ENCODE measurements around the gene ELMO1.

ELMO1 gene

GRCh38 chr7:37201003-37201875, 247.4 kb downstream of the ELMO1 start:
- H3K4me3 ChIP-seq (ENCODE audit: low read depth, low read length), result no peak overlapping the region
- H3K9ac ChIP-seq (ENCODE audit: low read depth, low read length), result no peak overlapping the region
- H3K9me3 ChIP-seq (ENCODE audit: control insufficient read depth, insufficient read depth, low read length), result no peaks in the 10 kb centered on the region
- no peak overlapping the region for H3K27ac ChIP-seq (ENCODE audit: low read depth, low read length)
- H3K4me1 ChIP-seq (ENCODE audit: control insufficient read depth, insufficient read depth, low read length), result 0 out of 2 replicates have a peak, but pooled peaks cover 2% of the 10 kb centered on the region
- H3K27me3 ChIP-seq (ENCODE audit: control insufficient read depth, insufficient read depth, low read length), result no peaks in the 10 kb centered on the region
- no peaks in the 10 kb centered on the region for H3K36me3 ChIP-seq (ENCODE audit: control insufficient read depth, insufficient read depth, low read length)

- H3K4me3 ChIP-seq (ENCODE audit: low read depth, low read length), result no peak overlapping the region
- H3K27ac ChIP-seq (ENCODE audit: low read depth, low read length), result no peak overlapping the region
- H3K36me3 ChIP-seq (ENCODE audit: control insufficient read depth, insufficient read depth, low read length), result no peaks in the 10 kb centered on the region
- no peaks in the 10 kb centered on the region for H3K27me3 ChIP-seq (ENCODE audit: control insufficient read depth, insufficient read depth, low read length)
- no peak overlapping the region for H3K9ac ChIP-seq (ENCODE audit: low read depth, low read length)
- no peaks in the 10 kb centered on the region for H3K9me3 ChIP-seq (ENCODE audit: control insufficient read depth, insufficient read depth, low read length)
- H3K4me1 ChIP-seq (ENCODE audit: control insufficient read depth, insufficient read depth, low read length), result 0 out of 2 replicates have a peak, but pooled peaks cover 2% of the 10 kb centered on the region
These were observed 249.7 kb downstream of the ELMO1 start for GRCh38 chr7:37198906-37199485.

DNA sequence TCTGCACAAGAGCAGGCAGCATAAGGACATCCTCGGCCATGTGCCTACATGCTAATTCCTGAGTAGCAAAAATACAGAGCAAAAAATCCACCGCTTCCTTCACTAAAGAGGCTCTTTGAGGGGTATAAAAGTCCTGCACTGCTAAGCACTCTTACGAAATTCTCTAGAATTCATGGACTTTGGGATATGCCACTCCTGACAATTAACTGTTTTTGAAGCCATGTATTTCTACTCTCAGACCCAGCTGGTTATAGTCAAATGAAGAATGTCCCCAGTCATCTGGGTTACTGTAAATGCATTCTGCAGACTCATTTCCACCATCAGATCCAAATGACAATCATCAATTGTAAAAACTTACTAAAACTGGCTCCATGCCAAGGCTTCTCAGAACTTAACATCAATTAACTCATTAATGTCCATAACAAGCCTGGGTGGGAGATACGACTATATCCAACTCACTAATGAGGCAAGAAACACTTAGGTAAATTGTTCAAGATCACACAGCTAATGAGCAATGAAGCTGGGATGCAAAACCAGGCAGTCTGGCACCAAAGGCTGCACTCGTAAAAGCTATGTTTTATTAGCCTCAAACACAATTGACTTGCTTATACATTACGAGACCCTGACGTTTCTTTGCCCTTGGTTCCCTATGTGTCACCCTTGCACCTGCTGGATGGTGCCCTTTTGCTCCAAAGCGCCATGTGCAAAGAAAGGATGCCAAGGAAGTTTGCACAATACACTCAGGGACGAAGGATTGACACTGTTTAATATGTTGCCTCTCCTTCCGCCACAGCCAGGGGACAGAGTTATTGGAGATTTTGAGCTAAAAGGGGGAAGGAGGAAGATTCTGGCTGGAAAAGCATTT, 250.4 kb downstream of the ELMO1 start:
- Histone ChIP-seq H3K9ac (ENCODE audit: low read depth, low read length) (no peak overlapping the region), H3K9me3 (ENCODE audit: control insufficient read depth, insufficient read depth, low read length) (no peaks in the 10 kb centered on the region), H3K27me3 (ENCODE audit: control insufficient read depth, insufficient read depth, low read length) (no peaks in the 10 kb centered on the region), H3K4me3 (ENCODE audit: low read depth, low read length) (no peak overlapping the region), H3K4me1 (ENCODE audit: control insufficient read depth, insufficient read depth, low read length) (0 out of 2 replicates have a peak, but pooled peaks cover 2% of the 10 kb centered on the region), H3K36me3 (ENCODE audit: control insufficient read depth, insufficient read depth, low read length) (no peaks in the 10 kb centered on the region), H3K27ac (ENCODE audit: low read depth, low read length) (no peak overlapping the region)

DNA sequence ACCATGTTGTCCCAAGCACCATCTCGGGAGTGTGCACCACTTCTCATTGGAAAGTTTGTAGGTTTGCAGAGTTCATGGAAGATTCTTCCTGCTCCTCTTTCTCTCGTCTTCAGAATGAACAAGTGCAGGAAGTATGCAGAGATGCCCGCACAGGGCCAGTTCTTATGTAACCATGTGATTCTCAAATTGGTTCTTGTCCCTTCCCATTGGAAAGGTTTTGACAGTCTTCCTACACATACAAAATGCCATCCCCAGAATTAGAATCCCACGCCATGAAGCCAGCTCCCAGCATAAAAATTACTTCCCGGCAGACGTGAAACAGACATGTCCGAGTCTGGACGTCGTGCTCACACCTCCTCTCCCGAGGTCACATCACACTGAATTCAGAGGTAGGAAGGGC, 251.6 kb downstream of the ELMO1 start:
- H3K27me3 ChIP-seq (ENCODE audit: control insufficient read depth, insufficient read depth, low read length), result no peaks in the 10 kb centered on the region
- 0 out of 2 replicates have a peak, but pooled peaks cover 2% of the 10 kb centered on the region for H3K4me1 ChIP-seq (ENCODE audit: control insufficient read depth, insufficient read depth, low read length)
- no peak overlapping the region for H3K4me3 ChIP-seq (ENCODE audit: low read depth, low read length)
- H3K9me3 ChIP-seq (ENCODE audit: control insufficient read depth, insufficient read depth, low read length), result no peaks in the 10 kb centered on the region
- H3K9ac ChIP-seq (ENCODE audit: low read depth, low read length), result no peak overlapping the region
- no peak overlapping the region for H3K27ac ChIP-seq (ENCODE audit: low read depth, low read length)
- H3K36me3 ChIP-seq (ENCODE audit: control insufficient read depth, insufficient read depth, low read length), result no peaks in the 10 kb centered on the region

DNA sequence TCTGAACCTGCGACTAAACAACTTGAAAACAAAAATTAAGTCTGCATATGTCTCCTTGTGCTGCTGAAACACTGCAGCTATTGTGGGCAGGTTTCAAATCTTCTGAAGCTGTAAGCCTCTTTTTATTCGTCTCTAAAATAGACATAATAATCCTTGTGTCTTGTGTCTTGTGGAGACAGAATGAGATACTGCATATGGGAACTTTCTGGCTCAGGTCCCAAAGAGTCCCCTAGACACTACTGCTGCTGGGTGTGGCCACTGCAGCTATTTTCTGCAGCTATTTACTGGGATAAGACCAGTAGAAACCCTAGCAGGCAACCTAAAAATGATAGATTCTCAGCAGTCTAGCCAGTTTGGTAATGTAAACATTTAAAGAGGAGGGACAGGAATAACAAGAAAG, 252.0 kb downstream of the ELMO1 start:
- H3K9me3 ChIP-seq (ENCODE audit: control insufficient read depth, insufficient read depth, low read length), result no peaks in the 10 kb centered on the region
- 0 out of 2 replicates have a peak, but pooled peaks cover 2% of the 10 kb centered on the region for H3K4me1 ChIP-seq (ENCODE audit: control insufficient read depth, insufficient read depth, low read length)
- no peak overlapping the region for H3K27ac ChIP-seq (ENCODE audit: low read depth, low read length)
- no peaks in the 10 kb centered on the region for H3K27me3 ChIP-seq (ENCODE audit: control insufficient read depth, insufficient read depth, low read length)
- H3K4me3 ChIP-seq (ENCODE audit: low read depth, low read length), result no peak overlapping the region
- H3K36me3 ChIP-seq (ENCODE audit: control insufficient read depth, insufficient read depth, low read length), result no peaks in the 10 kb centered on the region
- no peak overlapping the region for H3K9ac ChIP-seq (ENCODE audit: low read depth, low read length)

GRCh38 chr7:37195388-37195787, 253.3 kb downstream of the ELMO1 start:
- H3K27ac ChIP-seq (ENCODE audit: low read depth, low read length), result no peak overlapping the region
- no peaks in the 10 kb centered on the region for H3K4me1 ChIP-seq (ENCODE audit: control insufficient read depth, insufficient read depth, low read length)
- H3K4me3 ChIP-seq (ENCODE audit: low read depth, low read length), result no peak overlapping the region
- H3K36me3 ChIP-seq (ENCODE audit: control insufficient read depth, insufficient read depth, low read length), result no peaks in the 10 kb centered on the region
- no peaks in the 10 kb centered on the region for H3K9me3 ChIP-seq (ENCODE audit: control insufficient read depth, insufficient read depth, low read length)
- no peaks in the 10 kb centered on the region for H3K27me3 ChIP-seq (ENCODE audit: control insufficient read depth, insufficient read depth, low read length)
- no peak overlapping the region for H3K9ac ChIP-seq (ENCODE audit: low read depth, low read length)

- Histone ChIP-seq H3K9ac (ENCODE audit: low read depth, low read length) (no peak overlapping the region), H3K4me1 (ENCODE audit: control insufficient read depth, insufficient read depth, low read length) (no peaks in the 10 kb centered on the region), H3K27me3 (ENCODE audit: control insufficient read depth, insufficient read depth, low read length) (no peaks in the 10 kb centered on the region), H3K4me3 (ENCODE audit: low read depth, low read length) (no peak overlapping the region), H3K9me3 (ENCODE audit: control insufficient read depth, insufficient read depth, low read length) (no peaks in the 10 kb centered on the region), H3K27ac (ENCODE audit: low read depth, low read length) (no peak overlapping the region), H3K36me3 (ENCODE audit: control insufficient read depth, insufficient read depth, low read length) (no peaks in the 10 kb centered on the region)
These were observed 253.7 kb downstream of the ELMO1 start for GRCh38 chr7:37194943-37195342.

DNA sequence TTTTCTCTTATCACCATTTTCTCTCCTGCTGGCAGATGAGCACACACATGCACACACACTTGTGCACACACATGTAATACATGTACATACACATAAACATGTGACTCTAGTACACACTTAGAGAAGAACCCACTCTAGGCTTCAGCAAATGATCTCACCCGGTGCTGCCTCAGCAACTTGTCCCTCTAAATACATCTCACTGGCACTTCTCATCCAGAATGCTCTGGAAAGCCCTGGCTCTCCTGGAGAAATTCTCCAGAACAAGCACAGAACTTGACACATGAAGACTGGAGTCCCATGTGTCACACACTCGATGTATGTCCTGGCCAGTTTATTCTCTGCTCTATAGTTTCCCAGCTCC, 254.9 kb downstream of the ELMO1 start:
- no peaks in the 10 kb centered on the region for H3K27me3 ChIP-seq (ENCODE audit: control insufficient read depth, insufficient read depth, low read length)
- H3K9ac ChIP-seq (ENCODE audit: low read depth, low read length), result no peak overlapping the region
- H3K36me3 ChIP-seq (ENCODE audit: control insufficient read depth, insufficient read depth, low read length), result no peaks in the 10 kb centered on the region
- H3K27ac ChIP-seq (ENCODE audit: low read depth, low read length), result no peak overlapping the region
- no peaks in the 10 kb centered on the region for H3K4me1 ChIP-seq (ENCODE audit: control insufficient read depth, insufficient read depth, low read length)
- no peak overlapping the region for H3K4me3 ChIP-seq (ENCODE audit: low read depth, low read length)
- no peaks in the 10 kb centered on the region for H3K9me3 ChIP-seq (ENCODE audit: control insufficient read depth, insufficient read depth, low read length)

- no peaks in the 10 kb centered on the region for H3K36me3 ChIP-seq (ENCODE audit: control insufficient read depth, insufficient read depth, low read length)
These were observed 255.4 kb downstream of the ELMO1 start for GRCh38 chr7:37193087-37193774.

DNA sequence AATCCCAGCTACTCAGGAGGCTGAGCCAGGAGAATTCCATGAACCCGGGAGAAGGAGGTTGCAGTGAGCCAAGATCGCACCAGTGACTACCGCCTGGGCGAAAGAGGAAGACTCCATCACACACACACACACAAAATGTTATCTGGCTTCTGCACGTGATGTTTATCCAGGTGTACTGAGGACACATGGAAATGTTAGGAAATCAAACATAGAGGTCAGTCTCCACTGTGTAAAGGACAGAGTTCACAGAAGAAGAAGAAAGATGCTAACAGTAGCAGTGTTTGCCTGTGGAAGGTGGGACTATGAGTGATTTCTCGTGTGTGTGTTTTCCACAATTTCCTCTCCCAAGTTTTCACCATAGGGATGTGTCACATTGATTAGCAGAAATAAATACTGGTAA, 256.9 kb downstream of the ELMO1 start:
- no peaks in the 10 kb centered on the region for H3K9me3 ChIP-seq (ENCODE audit: control insufficient read depth, insufficient read depth, low read length)
- no peaks in the 10 kb centered on the region for H3K36me3 ChIP-seq (ENCODE audit: control insufficient read depth, insufficient read depth, low read length)
- H3K27me3 ChIP-seq (ENCODE audit: control insufficient read depth, insufficient read depth, low read length), result no peaks in the 10 kb centered on the region
- H3K4me3 ChIP-seq (ENCODE audit: low read depth, low read length), result no peak overlapping the region
- no peaks in the 10 kb centered on the region for H3K4me1 ChIP-seq (ENCODE audit: control insufficient read depth, insufficient read depth, low read length)
- H3K9ac ChIP-seq (ENCODE audit: low read depth, low read length), result no peak overlapping the region
- H3K27ac ChIP-seq (ENCODE audit: low read depth, low read length), result no peak overlapping the region

More at GRCh38 chr7:37193087-37193774, 255.4 kb downstream of the ELMO1 start:
- H3K4me3 ChIP-seq (ENCODE audit: low read depth, low read length), result no peak overlapping the region
- no peak overlapping the region for H3K27ac ChIP-seq (ENCODE audit: low read depth, low read length)
- no peaks in the 10 kb centered on the region for H3K4me1 ChIP-seq (ENCODE audit: control insufficient read depth, insufficient read depth, low read length)
- no peak overlapping the region for H3K9ac ChIP-seq (ENCODE audit: low read depth, low read length)
- H3K9me3 ChIP-seq (ENCODE audit: control insufficient read depth, insufficient read depth, low read length), result no peaks in the 10 kb centered on the region
- no peaks in the 10 kb centered on the region for H3K27me3 ChIP-seq (ENCODE audit: control insufficient read depth, insufficient read depth, low read length)

Data from HUES48 (cell line).